HCT116 (cell line): Measurements from ENCODE around the gene ZNF516. TPM values are rescaled to one million over a fixed set of nuclear protein-coding genes. Genes with fewer than 3 reads are reported as not detected.

ENCODE experiments used
- ATAC-seq: fragments of 200-7000 bp; cut with Tn5 transposase; 2 replicates; pipeline ENCODE4 v1.9.1; 2020; ENCODE audit warnings: mild to moderate bottlenecking, moderate library complexity
- BruUV-seq: library from RNA; stranded (reverse); fragments of 400-500 nt; replicated peaks from 2 replicates; lab custom pipeline; 2021; lab: Mats Ljungman, UMichigan
- CTCF ChIA-PET: fragments of 300-600 bp; sonication (Branson Sonifier 250); formaldehyde crosslinking; loops from one replicate; lab custom pipeline; 2021; ENCODE audit warnings: antibody characterized with exemption; lab: Charles Lee
- POLR2A ChIA-PET: fragments of 300-600, 350-600 bp; sonication (Branson Sonifier 250); formaldehyde crosslinking; loops from one replicate; lab custom pipeline; 2021; ENCODE audit warnings: antibody characterized with exemption; lab: Charles Lee
- RAD21 ChIA-PET, 2 experiments: fragments of 300-600 bp; sonication (Branson Sonifier 250); formaldehyde crosslinking; loops; one replicate each; lab custom pipeline; 2023; ENCODE audit warnings: low total read pairs in 2 of 2; ENCODE audit not compliant: uncharacterized antibody in 2 of 2, unreplicated experiment in 2 of 2, low non-redundant PET in 1 of 2; lab: Charles Lee
- DNase-seq: peaks from one replicate; pipeline ENCODE4 v3.0.0-alpha.2; 2010; ENCODE audit warnings: low read depth, low spot score
- H2AFZ ChIP-seq: fragments of 200-600 bp; shearing (Covaris generic), sonication (generic); 2 replicates; pipeline ENCODE4 v1.6.1; 2017; ENCODE audit warnings: low read depth, mixed run types, mixed read lengths, antibody characterized with exemption, low read length; ENCODE audit not compliant: poor library complexity, severe bottlenecking
- H3K27ac ChIP-seq: 2 replicates; pipeline ENCODE4 v1.5.1; 2012; ENCODE audit warnings: low read depth, low read length
- H3K27me3 ChIP-seq: fragments of 200-600 bp; sonication (generic); 2 replicates; pipeline ENCODE4 v1.6.1; 2016; ENCODE audit warnings: mixed run types, low read length, mixed read lengths; ENCODE audit not compliant: insufficient read depth
- H3K36me3 ChIP-seq, 2 experiments: fragments of 200-500 bp in 1 of 2; fragments of 200-600 bp in 1 of 2; sonication (Bioruptor generic) in 1 of 2; sonication (generic) in 1 of 2; 2 replicates each; pipeline versions ENCODE4 v1.5.1 to v1.6.1; 2014 to 2016; ENCODE audit warnings: low read length in 2 of 2, inconsistent platforms in 1 of 2, mixed read lengths in 1 of 2, mixed run types in 1 of 2; ENCODE audit not compliant: insufficient read depth in 2 of 2, control insufficient read depth in 1 of 2
- H3K4me1 ChIP-seq, 2 experiments: fragments of 200-600 bp in 1 of 2; sonication (generic) in 1 of 2; 2 replicates each; pipeline versions ENCODE4 v1.5.1 to v1.6.1; 2012 to 2017; ENCODE audit warnings: low read length in 2 of 2, inconsistent platforms in 1 of 2, mild to moderate bottlenecking in 1 of 2, mixed read lengths in 1 of 2, mixed run types in 1 of 2, moderate library complexity in 1 of 2; ENCODE audit not compliant: insufficient read depth in 2 of 2, control insufficient read depth in 1 of 2
- H3K4me2 ChIP-seq: fragments of 200-600 bp; sonication (generic); 2 replicates; pipeline ENCODE4 v1.6.1; 2017; ENCODE audit warnings: mixed run types, low read length, mixed read lengths
- H3K4me3 ChIP-seq, 2 experiments: fragments of 200-600 bp in 1 of 2; sonication (generic) in 1 of 2; replicated peaks in 1 of 2; 2 replicates each; pipeline ENCODE4 v1.5.1; 2011 to 2016; ENCODE audit warnings: low read length in 2 of 2, control low read depth in 1 of 2, low read depth in 1 of 2, mild to moderate bottlenecking in 1 of 2, mixed read lengths in 1 of 2, mixed run types in 1 of 2
- H3K79me2 ChIP-seq: fragments of 200-600 bp; sonication (generic); 2 replicates; pipeline ENCODE4 v1.6.1; 2017; ENCODE audit warnings: mild to moderate bottlenecking, mixed run types, low read length, moderate library complexity, mixed read lengths; ENCODE audit not compliant: insufficient read depth
- H3K9ac ChIP-seq: fragments of 200-600 bp; sonication (generic); 2 replicates; pipeline ENCODE4 v1.6.1; 2016; ENCODE audit warnings: low read length, mixed read lengths
- H3K9me2 ChIP-seq: fragments of 200-600 bp; sonication (generic), shearing (Covaris generic); 2 replicates; pipeline ENCODE4 v1.6.1; 2017; ENCODE audit warnings: mixed run types, mild to moderate bottlenecking, moderate library complexity; ENCODE audit not compliant: insufficient read depth
- H3K9me3 ChIP-seq, 2 experiments: fragments of 200-500 bp in 1 of 2; fragments of 200-600 bp in 1 of 2; sonication (Bioruptor generic) in 1 of 2; sonication (generic) in 1 of 2; 2 replicates each; pipeline ENCODE4 v1.6.1; 2014 to 2017; ENCODE audit warnings: low read length in 2 of 2, mixed read lengths in 2 of 2, inconsistent platforms in 1 of 2, low read depth in 1 of 2, mild to moderate bottlenecking in 1 of 2, mixed run types in 1 of 2, moderate library complexity in 1 of 2; ENCODE audit not compliant: control insufficient read depth in 1 of 2, insufficient read depth in 1 of 2
- H4K20me1 ChIP-seq: fragments of 200-600 bp; sonication (generic), shearing (Covaris generic); 2 replicates; pipeline ENCODE4 v1.6.1; 2017; ENCODE audit warnings: mixed run types, mild to moderate bottlenecking, moderate library complexity; ENCODE audit not compliant: insufficient read depth
- ATF3 ChIP-seq: IDR thresholded peaks from 2 replicates; pipeline ENCODE4 v1.6.1; 2012
- EZH2 ChIP-seq: fragments of 200-600 bp; sonication (generic); IDR thresholded peaks from 2 replicates; pipeline ENCODE4 v1.6.1; 2017; ENCODE audit warnings: antibody characterized with exemption, mixed run types
- POLR2A ChIP-seq: IDR thresholded peaks from 2 replicates; pipeline ENCODE4 v1.7.0; 2011; ENCODE audit warnings: borderline replicate concordance; ENCODE audit not compliant: insufficient read depth, insufficient read length; ENCODE audit errors: extremely low read depth
- SP1 ChIP-seq: IDR thresholded peaks from 2 replicates; pipeline ENCODE4 v1.6.1; 2012; ENCODE audit warnings: low read depth
- ZBTB33 ChIP-seq: IDR thresholded peaks from 2 replicates; pipeline ENCODE4 v1.6.1; 2011; ENCODE audit warnings: mild to moderate bottlenecking, low read length, moderate library complexity; ENCODE audit not compliant: insufficient replicate concordance; ENCODE audit errors: extremely low read depth
- ZFX ChIP-seq: fragments of 450-650 bp; IDR thresholded peaks from 2 replicates; pipeline ENCODE4 v1.6.1; 2017
- intact Hi-C: fragments of 100-400 bp; cut with micrococcal nuclease; formaldehyde crosslinking; loops from 2 replicates; pipeline ENCODE4 v1.10.0; 2022
- total RNA-seq: library from RNA; stranded (reverse); gene quantifications from one replicate; pipeline ENCODE4 v1.2.1, GENCODE V29; 2021; ENCODE audit not compliant: unreplicated experiment
- TF ChIP-seq, protein P1 (sequence below): IDR thresholded peaks from 2 replicates; pipeline ENCODE4 v1.6.1; 2012; ENCODE audit warnings: low read depth

The ZNF516 gene
- total RNA-seq, 1 experiment from 2014 or later = 32.0 TPM

DNA sequence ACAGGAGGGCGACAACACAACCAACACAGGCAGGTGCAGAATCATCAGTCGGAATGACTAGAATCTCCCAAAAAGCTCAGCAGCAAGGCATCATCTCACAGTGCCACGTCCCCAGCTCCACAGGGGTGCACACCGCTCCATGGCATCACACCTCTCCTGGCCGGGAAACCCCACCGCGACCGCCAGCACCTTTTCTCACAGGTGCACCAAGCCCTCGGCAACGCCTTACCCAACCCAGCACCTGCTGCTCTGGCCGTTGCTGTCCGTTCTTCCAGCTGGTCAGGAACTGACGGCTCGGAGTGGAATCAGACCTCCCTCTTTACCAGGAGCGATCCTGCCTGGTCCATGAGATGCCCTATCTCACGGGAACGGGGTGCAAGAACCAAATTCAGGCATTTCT, 61.3 kb downstream of the ZNF516 start:
- H3K36me3 ChIP-seq = no peaks in the 10 kb centered on the region

More for the DNA sequence above, 61.3 kb downstream of the ZNF516 start:
- POLR2A ChIA-PET = no interaction called here
- TF ChIP-seq, protein P1, sequence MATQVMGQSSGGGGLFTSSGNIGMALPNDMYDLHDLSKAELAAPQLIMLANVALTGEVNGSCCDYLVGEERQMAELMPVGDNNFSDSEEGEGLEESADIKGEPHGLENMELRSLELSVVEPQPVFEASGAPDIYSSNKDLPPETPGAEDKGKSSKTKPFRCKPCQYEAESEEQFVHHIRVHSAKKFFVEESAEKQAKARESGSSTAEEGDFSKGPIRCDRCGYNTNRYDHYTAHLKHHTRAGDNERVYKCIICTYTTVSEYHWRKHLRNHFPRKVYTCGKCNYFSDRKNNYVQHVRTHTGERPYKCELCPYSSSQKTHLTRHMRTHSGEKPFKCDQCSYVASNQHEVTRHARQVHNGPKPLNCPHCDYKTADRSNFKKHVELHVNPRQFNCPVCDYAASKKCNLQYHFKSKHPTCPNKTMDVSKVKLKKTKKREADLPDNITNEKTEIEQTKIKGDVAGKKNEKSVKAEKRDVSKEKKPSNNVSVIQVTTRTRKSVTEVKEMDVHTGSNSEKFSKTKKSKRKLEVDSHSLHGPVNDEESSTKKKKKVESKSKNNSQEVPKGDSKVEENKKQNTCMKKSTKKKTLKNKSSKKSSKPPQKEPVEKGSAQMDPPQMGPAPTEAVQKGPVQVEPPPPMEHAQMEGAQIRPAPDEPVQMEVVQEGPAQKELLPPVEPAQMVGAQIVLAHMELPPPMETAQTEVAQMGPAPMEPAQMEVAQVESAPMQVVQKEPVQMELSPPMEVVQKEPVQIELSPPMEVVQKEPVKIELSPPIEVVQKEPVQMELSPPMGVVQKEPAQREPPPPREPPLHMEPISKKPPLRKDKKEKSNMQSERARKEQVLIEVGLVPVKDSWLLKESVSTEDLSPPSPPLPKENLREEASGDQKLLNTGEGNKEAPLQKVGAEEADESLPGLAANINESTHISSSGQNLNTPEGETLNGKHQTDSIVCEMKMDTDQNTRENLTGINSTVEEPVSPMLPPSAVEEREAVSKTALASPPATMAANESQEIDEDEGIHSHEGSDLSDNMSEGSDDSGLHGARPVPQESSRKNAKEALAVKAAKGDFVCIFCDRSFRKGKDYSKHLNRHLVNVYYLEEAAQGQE = no peak
- TF ChIP-seq ZFX (no peak), EZH2 (no peak), SP1 (no peak), POLR2A (no peak), ZBTB33 (no peak), ATF3 (no peak)
- TF ChIP-seq, all 23 proteins: peak for 0
- DNase-seq (no peak), ATAC-seq (no peak)
- H3K9me3 ChIP-seq = no peaks in the 10 kb centered on the region
- H3K4me2 ChIP-seq = no peak overlapping the region
- no peak overlapping the region for H3K27ac ChIP-seq
- RAD21 ChIA-PET = no interaction called here
- no peaks in the 10 kb centered on the region for H3K9me2 ChIP-seq
- no peak overlapping the region for H3K9ac ChIP-seq
- no TSS peak for BruUV-seq
- intact Hi-C loops = no loop called here
- no peak overlapping the region for H2AFZ ChIP-seq
- peaks cover 0 to 3% of the 10 kb centered on the region in 2 experiments; a peak in 1 of 4 replicates for H3K4me1 ChIP-seq
- H3K79me2 ChIP-seq = no peaks in the 10 kb centered on the region; the same call in 1 of the 2 replicates
- no peak overlapping the region for H3K4me3 ChIP-seq
- no peaks in the 10 kb centered on the region for H3K27me3 ChIP-seq
- CTCF ChIA-PET = no interaction called here
- H4K20me1 ChIP-seq = no peaks in the 10 kb centered on the region
